CD4-positive, alpha-beta T cell treated with Interleukin-2 at 100 ng/mL for 4 hours (primary cell): Measurements from ENCODE around the gene IRF2BP2.

ENCODE experiments used
- DNase-seq: peaks from one replicate; pipeline ENCODE4 v3.0.0-alpha.2; 2020; ENCODE audit warnings: low spot score

The IRF2BP2 gene

GRCh38 chr1:234555390-234556024 is 54.5 kb downstream of the IRF2BP2 start:
- no peak for DNase-seq

GRCh38 chr1:234554698-234555311 is 55.2 kb downstream of the IRF2BP2 start:
- no peak for DNase-seq
